ENCODE data around the gene HS6ST1. TPM values are rescaled to one million over a fixed set of nuclear protein-coding genes. Genes with fewer than 3 reads are reported as not detected.

HS6ST1 gene
- total and polyA plus RNA-seq, 3 donors from 2014 or later = 58.7 to 203 (median 143) TPM

GRCh38 chr2:128311755-128312341, 6.8 kb downstream of the HS6ST1 start:
- H3K4me1 ChIP-seq = peaks cover 80% of the 10 kb centered on the region
- no peaks in the 10 kb centered on the region for H3K36me3 ChIP-seq (ENCODE audit: low read depth, missing control alignments)
- no peak for TF ChIP-seq POLR2A (IDR thresholded peaks at IDR 0.05)
- TF ChIP-seq CTCF (IDR thresholded peaks at IDR 0.05) = no peak
- intact Hi-C loops (cut with DNase I; ENCODE audit: low total_unique reads) = no loop called here
- H3K27ac ChIP-seq = no peak overlapping the region
- 60 to 65% methylated on average over 2 to 11 of the region's 11 CpGs for WGBS, 2 donors
- no peaks in the 10 kb centered on the region for H3K9me3 ChIP-seq
- no peaks in the 10 kb centered on the region for H3K27me3 ChIP-seq
- H3K4me3 ChIP-seq = no peak overlapping the region
- peak; percentile 13 for DNase-seq

- H3K27me3 ChIP-seq = no peaks in the 10 kb centered on the region
- H3K4me3 ChIP-seq = no peak overlapping the region
- WGBS, 2 donors = 80 to 83% methylated on average over 7 of the region's 7 CpGs
- no peaks in the 10 kb centered on the region for H3K36me3 ChIP-seq (ENCODE audit: low read depth, missing control alignments)
- H3K4me1 ChIP-seq = peaks cover 85% of the 10 kb centered on the region
- H3K27ac ChIP-seq = no peak overlapping the region
- TF ChIP-seq POLR2A (IDR thresholded peaks at IDR 0.05) (no peak), CTCF (IDR thresholded peaks at IDR 0.05) (no peak)
- intact Hi-C loops (cut with DNase I; ENCODE audit: low total_unique reads) = no loop called here
- DNase-seq = peak; percentile 9
- H3K9me3 ChIP-seq = no peaks in the 10 kb centered on the region
Measured at GRCh38 chr2:128311216-128311754, 7.4 kb downstream of the HS6ST1 start.

- H3K4me1 ChIP-seq = peaks cover 88% of the 10 kb centered on the region
- DNase-seq = peak; percentile 10
- intact Hi-C loops (cut with DNase I; ENCODE audit: low total_unique reads) = no loop called here
Measured at GRCh38 chr2:128310761-128311160, 7.9 kb downstream of the HS6ST1 start.

DNA sequence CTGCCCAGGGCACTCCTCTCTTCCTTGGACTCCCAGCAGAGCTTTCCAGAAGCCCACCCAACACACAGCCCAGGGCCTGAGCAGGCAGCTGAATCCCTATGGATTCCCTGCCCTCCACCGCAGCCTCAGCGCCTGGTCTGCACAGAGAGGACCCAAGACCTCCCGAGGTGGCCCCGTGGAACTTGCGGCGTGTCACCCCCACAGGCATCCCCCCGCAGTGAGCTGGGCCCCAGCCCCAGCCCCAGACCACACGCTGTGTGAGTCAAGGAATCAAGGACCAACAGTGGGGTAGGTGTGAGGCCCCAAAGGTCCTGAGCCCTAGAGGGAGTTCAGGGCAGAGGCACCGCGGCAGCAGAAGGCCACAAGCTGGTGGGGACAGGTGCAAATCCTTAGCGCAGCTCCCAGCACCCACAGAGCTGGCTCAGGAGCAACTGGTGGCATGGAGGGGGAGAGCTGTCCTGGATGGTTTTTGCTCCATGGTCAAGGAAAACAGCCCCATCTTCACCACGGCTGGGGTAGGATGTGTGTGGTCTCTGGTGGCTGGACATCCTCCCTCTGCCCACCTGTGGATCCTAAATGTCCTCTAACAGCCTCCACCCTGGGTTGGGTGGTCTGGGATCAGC, 8.5 kb downstream of the HS6ST1 start:
- Histone ChIP-seq H3K27me3 (no peaks in the 10 kb centered on the region), H3K9me3 (no peaks in the 10 kb centered on the region), H3K4me1 (peaks cover 88% of the 10 kb centered on the region), H3K27ac (peak overlapping the region; percentile 26 to 48), H3K36me3 (ENCODE audit: low read depth, missing control alignments) (no peaks in the 10 kb centered on the region), H3K4me3 (no peak overlapping the region)
- intact Hi-C loops (cut with DNase I; ENCODE audit: low total_unique reads) = no loop called here
- no peak for DNase-seq
- 71 to 76% methylated on average over 3 to 12 of the region's 12 CpGs for WGBS, 2 donors
- TF ChIP-seq POLR2A (IDR thresholded peaks at IDR 0.05) = no peak

More at GRCh38 chr2:128310761-128311160, 7.9 kb downstream of the HS6ST1 start:
- no peak overlapping the region for H3K27ac ChIP-seq
- H3K9me3 ChIP-seq = no peaks in the 10 kb centered on the region
- TF ChIP-seq POLR2A (IDR thresholded peaks at IDR 0.05) (no peak), CTCF (IDR thresholded peaks at IDR 0.05) (no peak)
- WGBS, 2 donors = 54 to 65% methylated on average over 4 of the region's 4 CpGs
- no peaks in the 10 kb centered on the region for H3K27me3 ChIP-seq
- H3K4me3 ChIP-seq = no peak overlapping the region
- H3K36me3 ChIP-seq (ENCODE audit: low read depth, missing control alignments) = no peaks in the 10 kb centered on the region

GRCh38 chr2:128309280-128310093, 9.2 kb downstream of the HS6ST1 start:
- no peaks in the 10 kb centered on the region for H3K9me3 ChIP-seq
- no peak for TF ChIP-seq POLR2A (IDR thresholded peaks at IDR 0.05)
- no peak for TF ChIP-seq CTCF (IDR thresholded peaks at IDR 0.05)
- no peaks in the 10 kb centered on the region for H3K27me3 ChIP-seq
- intact Hi-C loops (cut with DNase I; ENCODE audit: low total_unique reads) = no loop called here
- no peaks in the 10 kb centered on the region for H3K36me3 ChIP-seq (ENCODE audit: low read depth, missing control alignments)
- H3K4me1 ChIP-seq = peaks cover 91% of the 10 kb centered on the region
- 45 to 51% methylated on average over 7 to 19 of the region's 19 CpGs for WGBS, 2 donors
- H3K4me3 ChIP-seq = no peak overlapping the region
- peak overlapping the region; percentile 26 to 48 for H3K27ac ChIP-seq
- peak; percentile 75 for DNase-seq

Measured in testis (tissue), 3 donors.